OCI-LY3 (cell line): ENCODE data around the gene HSPB8.

ENCODE experiments used
- CTCF ChIP-seq: fragments of 200-600, 300-600 bp; sonication (generic); IDR thresholded peaks from 2 replicates; pipeline ENCODE4 v1.5.1; 2014; ENCODE audit warnings: antibody characterized with exemption, low read length, low read depth
- EZH2phosphoT487 ChIP-seq: fragments of 200-600 bp; shearing (Covaris generic); IDR thresholded peaks from 2 replicates; pipeline ENCODE4 v1.6.1; 2018; ENCODE audit warnings: antibody characterized with exemption, mixed run types, low read depth

- TF ChIP-seq CTCF: no peak
- TF ChIP-seq EZH2phosphoT487: no peak
These were observed 2.5 kb downstream of the HSPB8 start for GRCh38 chr12:119181202-119181601.
